Occipital lobe (tissue), 2 donors: ENCODE data around the gene AP4M1. TPM values are rescaled to one million over a fixed set of nuclear protein-coding genes. Genes with fewer than 3 reads are reported as not detected.
"Not testable (repeated sequence)": the region's sequence is repeated elsewhere in the genome, so short reads cannot be mapped to it uniquely, and the experiment has no call there.

ENCODE experiments used
- DNase-seq: peaks from one replicate; lab custom pipeline; 2025; lab: John Stamatoyannopoulos, UW
- total RNA-seq: library from RNA; depleted of rRNA; stranded (reverse); fragments of >200 nt; gene quantifications from one replicate; pipeline ENCODE4 v1.2.3, GENCODE V29; 2014

AP4M1 gene
- total RNA-seq, 1 donor from 2014 or later, result 27.1 TPM

- DNase-seq, result not testable (repeated sequence)
Measured at GRCh38 chr7:100130220-100130607, 28.8 kb downstream of the AP4M1 start.

GRCh38 chr7:100130608-100131453 is 29.4 kb downstream of the AP4M1 start:
- DNase-seq, result peak; percentile 45

GRCh38 chr7:100132126-100132525 is 30.7 kb downstream of the AP4M1 start:
- no peak for DNase-seq

- no peak for DNase-seq
Measured at GRCh38 chr7:100132697-100133151, 31.3 kb downstream of the AP4M1 start.

- DNase-seq, result no peak
Measured at GRCh38 chr7:100137851-100138760, 36.7 kb downstream of the AP4M1 start.

- no peak for DNase-seq
Measured at GRCh38 chr7:100141555-100141949, 40.1 kb downstream of the AP4M1 start.

- no peak for DNase-seq
Measured at GRCh38 chr7:100142461-100142860, 41.0 kb downstream of the AP4M1 start.

GRCh38 chr7:100146350-100146749 is 44.9 kb downstream of the AP4M1 start:
- DNase-seq, result not testable (repeated sequence)

- no peak for DNase-seq
Measured at GRCh38 chr7:100147278-100147677, 45.8 kb downstream of the AP4M1 start.

- DNase-seq, result no peak
Measured at GRCh38 chr7:100148225-100148558, 46.7 kb downstream of the AP4M1 start.

- peak; percentile 98 for DNase-seq
Measured at GRCh38 chr7:100148559-100149328, 47.3 kb downstream of the AP4M1 start, which contains the start of gene LAMTOR4. Gene LAMTOR4 (plus strand): TSS chr7:100148918. CDS start chr7:100148973, 55 bp downstream.

- no peak for DNase-seq
Measured at GRCh38 chr7:100152404-100152803, 51.0 kb downstream of the AP4M1 start.

GRCh38 chr7:100152937-100153666 is 51.7 kb downstream of the AP4M1 start:
- DNase-seq, result no peak

GRCh38 chr7:100153708-100154535 is 52.5 kb downstream of the AP4M1 start:
- no peak for DNase-seq

- DNase-seq, result no peak
Measured at GRCh38 chr7:100154651-100155491, 53.4 kb downstream of the AP4M1 start.

GRCh38 chr7:100155553-100156317 is 54.3 kb downstream of the AP4M1 start:
- no peak for DNase-seq

- no peak for DNase-seq
Measured at GRCh38 chr7:100156331-100157068, 55.1 kb downstream of the AP4M1 start.

GRCh38 chr7:100157069-100157333 is 55.6 kb downstream of the AP4M1 start:
- DNase-seq, result no peak
